HG03521 (cell line): ENCODE results near the gene BIK.
A peak's percentile ranks its signal among the peaks of the same experiment; 100 is the strongest.
"Not testable (repeated sequence)": the region's sequence is repeated elsewhere in the genome, so short reads cannot be mapped to it uniquely, and the experiment has no call there.

Experiments used
- ATAC-seq: cut with Tn5 transposase; IDR thresholded peaks from one replicate; pipeline ENCODE4 v1.9.1; 2021; ENCODE audit warnings: mild to moderate bottlenecking, moderate library complexity; ENCODE audit not compliant: unreplicated experiment

BIK gene

GRCh38 chr22:43134553-43134952, 24.0 kb downstream of the BIK start:
- no peak for ATAC-seq

GRCh38 chr22:43135565-43135964, 25.0 kb downstream of the BIK start:
- ATAC-seq: no peak

- no peak for ATAC-seq
Measured at GRCh38 chr22:43136255-43136654, 25.7 kb downstream of the BIK start.

GRCh38 chr22:43136801-43137200, 26.3 kb downstream of the BIK start:
- ATAC-seq: no peak

- ATAC-seq: peak; percentile 78
Measured at GRCh38 chr22:43142880-43143562, 32.5 kb downstream of the BIK start, which contains the start of gene MCAT. Gene MCAT, minus strand, starts transcription at chr22:43143398. Its CDS starts 50 bp downstream, at chr22:43143348.

- no peak for ATAC-seq
Measured at GRCh38 chr22:43144949-43145348, 34.4 kb downstream of the BIK start.

- not testable (repeated sequence) for ATAC-seq
Measured at GRCh38 chr22:43145371-43145770, 34.8 kb downstream of the BIK start.

GRCh38 chr22:43146332-43146731, 35.8 kb downstream of the BIK start:
- ATAC-seq: not testable (repeated sequence)

GRCh38 chr22:43147821-43148220, 37.3 kb downstream of the BIK start:
- no peak for ATAC-seq

- ATAC-seq: no peak
Measured at GRCh38 chr22:43148581-43148980, 38.0 kb downstream of the BIK start.

- ATAC-seq: no peak
Measured at GRCh38 chr22:43150731-43151206, 40.2 kb downstream of the BIK start.

GRCh38 chr22:43151251-43152002, 40.9 kb downstream of the BIK start, which contains the start of gene TSPO:
Gene TSPO, plus strand, starts transcription at chr22:43151559. Its CDS starts 7,680 bp downstream, at chr22:43159239.
- no peak for ATAC-seq

- ATAC-seq: no peak
Measured at GRCh38 chr22:43152003-43152356, 41.4 kb downstream of the BIK start.

GRCh38 chr22:43152357-43153071, 42.0 kb downstream of the BIK start:
- no peak for ATAC-seq

- ATAC-seq: no peak
Measured at GRCh38 chr22:43153899-43154298, 43.3 kb downstream of the BIK start.

- no peak for ATAC-seq
Measured at GRCh38 chr22:43154887-43155536, 44.5 kb downstream of the BIK start.

- ATAC-seq: no peak
Measured at GRCh38 chr22:43155789-43156188, 45.2 kb downstream of the BIK start.

- no peak for ATAC-seq
Measured at GRCh38 chr22:43156413-43156812, 45.9 kb downstream of the BIK start.

GRCh38 chr22:43157874-43158546, 47.5 kb downstream of the BIK start:
- ATAC-seq: no peak

- ATAC-seq: no peak
Measured at GRCh38 chr22:43158778-43159483, 48.4 kb downstream of the BIK start.
